Activated CD8-positive, alpha-beta memory T cell treated with anti-CD3 and anti-CD28 coated beads for 1 hour (primary cell): ENCODE results near the gene REEP1.
A peak's percentile ranks its signal among the peaks of the same experiment; 100 is the strongest.

Source experiments
- DNase-seq, 2 donors: peaks; one replicate each; pipeline ENCODE4 v3.0.0-alpha.2; 2020; ENCODE audit warnings: low read depth in 1 of 2; ENCODE audit errors: extremely low read depth in 1 of 2

The REEP1 gene

DNA sequence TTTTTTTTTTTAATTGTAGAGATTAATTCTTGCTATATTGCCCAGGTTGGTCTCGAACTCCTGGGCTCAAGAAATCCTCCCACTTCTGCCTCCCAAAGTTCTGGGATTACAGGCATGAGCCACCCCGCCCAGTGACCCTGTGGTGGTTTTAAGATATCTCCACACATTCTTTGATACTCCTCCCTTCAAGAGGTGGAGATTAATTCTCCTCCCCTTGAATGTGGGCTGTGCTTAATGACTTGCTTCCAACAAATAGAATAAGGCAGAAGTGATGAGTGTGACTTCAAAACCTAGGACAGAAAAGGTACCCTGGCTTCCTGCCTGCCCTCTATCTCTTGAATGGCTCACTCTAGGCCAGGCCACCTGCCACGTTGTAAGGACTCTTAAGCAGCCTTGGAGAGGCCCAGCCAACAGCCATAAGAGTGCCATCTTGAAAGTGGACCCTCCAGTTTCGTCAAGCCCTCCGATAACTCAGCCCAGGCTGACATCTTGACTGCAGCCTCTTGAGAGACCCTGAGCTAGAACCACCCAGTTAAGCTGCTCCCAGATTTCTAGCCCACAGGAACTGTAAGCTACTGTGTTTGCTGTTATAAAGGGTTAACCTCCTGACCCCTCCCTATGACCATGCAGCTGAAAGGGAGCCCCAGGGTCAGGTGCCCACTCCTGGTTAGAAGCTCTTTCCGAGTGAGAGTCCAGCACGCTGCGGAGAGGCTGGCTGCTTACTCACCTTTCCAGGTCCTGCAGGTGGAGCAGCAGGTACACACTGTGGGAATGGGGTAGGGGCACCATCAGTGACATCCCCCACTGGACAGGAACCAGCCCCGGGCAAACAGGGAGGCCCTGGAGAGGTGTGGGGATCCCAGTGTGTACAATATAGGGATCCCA, 110.5 kb downstream of the REEP1 start:
- DNase-seq: no peak

DNA sequence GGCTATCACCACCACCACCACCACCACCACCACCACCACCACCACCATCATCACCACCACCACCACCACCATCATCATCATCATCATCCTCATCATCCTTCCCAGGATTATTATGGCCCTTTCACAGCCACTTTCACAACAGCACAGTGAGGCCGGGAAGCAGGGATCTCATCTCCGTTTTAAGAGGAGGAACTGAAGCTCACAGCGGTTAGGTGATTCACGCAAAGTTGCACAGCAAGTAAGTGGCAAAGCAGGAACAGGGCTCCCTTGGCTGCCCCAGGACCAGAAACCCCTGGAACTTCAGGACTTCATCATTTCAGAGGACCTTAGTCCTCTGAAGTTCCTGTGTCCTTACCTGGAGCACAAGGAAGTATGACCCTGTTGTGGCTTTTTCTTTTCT, 111.4 kb downstream of the REEP1 start:
- DNase-seq: no peak

DNA sequence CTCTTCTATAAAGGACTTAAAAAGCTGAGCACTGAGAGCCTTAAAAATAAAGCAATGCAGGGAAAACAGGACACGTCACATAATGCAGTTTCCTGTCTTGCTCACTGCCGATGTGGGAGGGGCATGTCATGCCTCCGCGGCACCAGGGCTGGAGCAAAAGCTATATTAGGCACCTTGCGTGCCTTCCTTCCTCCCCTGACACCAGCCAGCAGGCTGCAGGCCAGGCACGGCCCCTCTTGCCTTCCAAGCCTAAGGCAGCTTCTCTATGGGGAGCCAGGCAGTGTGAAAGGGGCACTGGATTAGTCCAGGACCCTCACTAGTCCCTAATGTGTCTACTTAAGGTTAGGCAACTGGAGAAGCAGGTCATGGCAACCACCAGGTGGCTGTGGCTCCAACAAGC, 111.8 kb downstream of the REEP1 start:
- DNase-seq: no peak

DNA sequence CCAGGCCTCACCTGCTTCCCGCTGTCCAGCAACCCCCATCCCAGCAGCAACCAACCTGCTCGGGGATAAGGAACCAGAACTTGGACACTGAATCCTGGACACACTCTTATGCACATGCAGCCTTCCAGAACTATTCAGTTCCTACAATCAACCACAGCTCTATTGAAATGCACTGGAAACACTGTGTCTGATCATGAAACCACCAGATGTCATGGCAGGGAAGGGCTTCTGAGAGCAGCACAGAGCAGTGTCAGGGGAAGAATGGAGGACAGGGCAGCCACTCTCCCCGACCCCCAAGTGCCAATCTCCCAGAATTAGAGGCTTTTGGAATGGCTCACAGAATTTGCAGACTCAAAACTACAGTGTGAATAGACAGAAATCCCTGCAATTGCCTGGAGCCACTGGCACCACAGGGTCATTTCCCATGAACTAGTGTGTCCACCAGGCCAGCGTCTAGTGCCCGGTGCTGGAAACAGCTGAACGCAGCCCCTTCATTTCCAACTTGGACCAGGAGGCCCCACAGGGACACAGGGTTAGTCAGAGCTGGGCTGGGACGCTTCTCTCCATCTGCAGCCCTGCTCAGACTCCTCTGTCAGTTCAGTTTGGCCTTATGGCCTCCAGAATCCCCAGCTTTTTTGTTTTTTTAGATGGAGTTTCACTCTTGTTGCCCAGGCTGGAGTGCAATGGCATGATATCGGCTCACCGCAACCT, 112.6 kb downstream of the REEP1 start:
- no peak for DNase-seq

DNA sequence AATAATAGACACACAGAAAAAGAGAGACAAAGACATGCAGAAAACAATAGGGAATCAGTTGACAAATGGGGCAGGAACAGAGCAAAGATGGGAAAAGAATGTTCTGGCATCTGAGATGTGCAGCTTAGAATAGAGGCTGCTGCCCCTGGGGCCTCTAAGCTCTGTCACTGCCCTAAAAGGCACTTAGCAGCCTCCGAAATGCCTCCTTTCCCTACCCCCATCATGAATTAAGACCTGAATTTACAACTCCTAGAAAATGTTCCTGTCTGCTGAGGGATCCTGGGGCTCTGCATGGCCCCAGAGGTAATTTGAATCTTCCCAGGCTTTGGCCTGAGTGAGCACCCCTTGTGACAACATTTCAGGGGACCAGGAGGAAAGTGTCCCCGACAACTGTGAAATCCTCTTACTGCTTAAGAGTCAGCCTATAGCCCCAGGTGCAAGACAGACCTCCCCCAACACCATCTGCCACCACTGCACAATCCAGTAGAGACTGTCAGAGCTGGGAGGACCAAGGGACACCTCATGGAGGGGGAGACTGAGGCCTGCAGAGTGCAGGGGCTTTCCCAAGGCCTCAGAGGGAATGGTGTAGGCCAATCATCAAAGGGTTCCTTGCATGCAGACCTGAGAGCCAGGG, 113.4 kb downstream of the REEP1 start:
- DNase-seq: no peak

DNA sequence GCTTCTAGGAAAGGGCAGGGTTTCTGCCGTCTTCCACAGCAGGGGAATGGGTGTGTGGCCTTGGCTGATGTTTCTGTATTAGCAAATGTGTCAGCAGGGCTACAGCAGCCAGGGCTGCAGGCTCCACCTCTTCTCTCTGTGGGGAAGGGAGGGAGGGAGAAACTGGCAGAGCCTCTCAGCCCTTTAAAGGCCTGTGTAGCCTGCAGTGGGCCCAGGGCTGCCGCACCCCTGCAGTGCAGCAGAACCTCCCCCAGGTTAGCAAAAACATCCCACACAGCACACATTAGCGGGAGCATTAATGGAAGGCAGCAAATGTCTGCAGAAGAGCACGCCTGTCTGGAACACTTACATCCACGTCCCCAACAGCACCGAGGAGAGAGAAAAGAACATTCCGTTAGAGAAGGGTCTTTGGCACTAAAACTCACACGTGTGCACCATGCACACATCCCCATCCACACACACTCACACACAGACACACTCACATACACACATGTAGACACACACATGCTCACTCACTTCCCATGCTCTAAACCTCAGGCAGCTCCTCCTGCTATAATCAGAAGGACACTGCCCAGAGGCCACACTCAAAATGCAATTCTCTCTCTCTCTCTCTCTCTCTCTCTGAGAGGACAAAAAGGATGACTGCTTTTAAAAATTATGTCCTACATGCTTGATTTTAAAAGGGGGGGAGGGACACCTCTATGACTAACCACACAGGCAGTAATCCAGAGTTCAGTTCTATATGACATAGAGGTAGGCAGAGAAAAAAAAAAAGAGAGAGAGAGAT, 114.1 kb downstream of the REEP1 start:
- DNase-seq: no peak

DNA sequence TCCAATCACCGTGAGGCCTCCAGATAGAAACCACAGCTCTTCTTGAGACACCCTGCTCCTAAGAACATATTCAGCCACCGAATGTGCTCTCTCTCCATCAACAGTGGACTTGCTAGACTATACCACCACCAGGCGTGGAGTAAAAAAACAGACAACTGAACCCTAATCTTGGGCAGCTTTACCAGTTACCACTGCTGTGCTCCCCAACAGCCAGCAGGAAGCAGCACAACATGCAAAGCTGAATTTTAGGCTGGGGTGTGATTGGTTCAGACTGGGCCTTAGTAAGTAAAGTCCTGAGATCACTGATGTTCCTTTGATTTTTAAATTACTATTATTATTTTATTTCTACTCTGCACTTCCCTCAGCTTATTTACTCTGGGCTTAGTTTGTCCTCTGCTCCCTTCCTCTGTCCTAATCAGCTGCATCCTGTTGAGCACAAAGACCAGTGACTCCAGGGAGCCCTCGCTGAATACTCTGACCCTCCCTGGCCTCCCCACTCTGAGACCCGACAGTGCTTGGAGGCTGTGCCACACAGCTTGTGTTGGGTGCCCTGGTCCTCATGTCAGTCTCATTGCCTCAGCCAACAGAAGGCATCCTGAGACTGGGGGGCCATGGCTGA, 116.3 kb downstream of the REEP1 start:
- DNase-seq: peak in 1 of 2 donors; percentile 27

DNA sequence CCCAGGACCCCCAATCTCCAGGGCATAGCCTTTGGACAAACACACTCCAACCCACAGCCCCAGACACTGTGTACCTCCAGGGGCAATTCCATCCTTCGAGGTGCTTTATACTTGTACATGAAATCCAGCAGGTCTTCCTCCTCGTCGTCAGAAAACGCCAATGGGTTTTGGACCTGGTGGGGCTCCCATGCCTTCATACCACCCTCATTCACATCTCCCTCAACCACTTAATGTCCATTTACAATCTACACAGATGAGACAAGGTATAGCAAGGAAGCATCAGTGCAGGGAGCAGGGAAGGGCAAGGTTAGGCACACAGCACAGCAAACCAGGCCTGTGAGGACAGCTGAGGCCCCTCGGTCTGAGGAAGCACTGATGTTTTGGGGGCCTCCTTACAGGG, 117.5 kb downstream of the REEP1 start:
- DNase-seq: no peak

DNA sequence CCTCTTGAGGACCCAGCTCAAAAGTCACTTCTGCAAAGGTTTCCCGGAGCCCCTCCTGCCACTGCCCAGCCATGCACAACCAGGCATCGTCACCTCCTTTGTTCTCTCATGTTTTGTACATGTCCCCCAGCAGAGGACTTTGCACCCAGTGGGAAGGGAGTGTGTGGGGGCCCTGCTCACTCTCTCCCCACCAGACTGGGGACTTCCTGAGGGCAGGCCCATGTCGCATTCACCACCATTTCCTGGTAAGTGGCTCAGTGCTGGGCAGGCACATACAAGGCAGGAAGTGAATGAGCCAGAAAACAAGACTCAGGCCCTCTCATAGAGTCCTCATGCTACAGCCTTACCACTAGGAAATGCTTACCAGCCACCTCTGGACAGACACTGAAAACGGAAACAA, 119.3 kb downstream of the REEP1 start:
- DNase-seq: no peak

DNA sequence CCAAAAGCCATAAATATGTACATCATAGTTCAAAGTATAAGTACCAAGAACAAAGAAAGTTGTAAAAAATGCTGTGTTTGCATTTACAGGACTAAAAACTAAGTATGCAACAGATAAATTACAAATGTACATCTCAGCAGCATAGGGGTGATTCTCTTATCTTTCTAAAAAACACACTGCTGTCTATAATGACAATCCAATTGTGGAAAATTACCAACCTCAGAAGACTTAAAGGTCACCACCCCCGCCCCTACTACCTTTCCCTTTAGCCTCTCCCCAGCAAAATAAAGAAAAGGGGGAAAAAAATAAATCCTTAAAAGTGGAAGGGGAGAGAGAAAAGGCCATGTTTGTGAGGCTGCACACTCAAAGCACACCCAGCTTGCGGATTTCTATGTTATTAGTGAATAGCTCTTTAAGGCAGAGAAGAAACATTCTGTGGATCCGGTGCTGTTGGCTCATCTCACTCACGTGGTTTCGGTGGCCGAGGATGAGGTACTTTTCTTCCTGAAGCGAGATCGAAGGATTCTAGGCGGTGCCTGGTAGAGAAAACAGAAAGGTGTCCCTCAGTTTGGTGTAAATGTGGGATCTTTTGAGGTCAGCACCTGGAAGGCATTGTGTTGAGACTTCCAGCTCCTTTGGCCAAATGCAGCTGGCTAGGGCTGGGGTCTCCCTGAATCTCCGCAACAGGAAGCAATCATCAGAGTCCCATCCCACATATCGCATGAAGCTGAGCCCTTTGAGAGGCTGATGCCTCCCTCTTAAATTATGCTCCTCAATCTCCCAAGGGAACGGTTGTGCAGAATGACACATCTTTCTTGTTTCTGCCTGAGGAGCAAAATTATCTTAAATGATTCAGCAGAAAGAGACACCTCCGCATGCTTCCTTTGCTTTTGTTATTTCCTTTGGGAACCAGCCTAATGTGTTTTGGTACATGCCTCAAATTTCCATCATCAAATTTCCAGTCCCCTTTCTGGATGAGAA, 120.6 kb downstream of the REEP1 start:
- no peak for DNase-seq

DNA sequence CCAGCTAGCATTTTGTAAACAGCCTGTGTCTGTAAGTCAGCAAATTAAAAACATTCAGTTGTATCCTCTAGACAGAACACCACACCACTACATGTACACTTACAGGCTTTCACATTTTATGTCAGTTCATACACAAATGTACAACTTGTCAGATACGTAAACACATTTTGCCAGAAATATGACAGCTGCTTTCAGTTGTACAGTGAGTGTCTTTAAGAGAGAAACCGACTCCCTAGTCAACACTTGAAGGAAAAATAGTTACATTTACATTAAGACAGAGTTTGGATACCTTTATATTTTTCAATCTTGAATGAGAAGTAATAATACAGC, 123.0 kb downstream of the REEP1 start:
- DNase-seq: no peak

DNA sequence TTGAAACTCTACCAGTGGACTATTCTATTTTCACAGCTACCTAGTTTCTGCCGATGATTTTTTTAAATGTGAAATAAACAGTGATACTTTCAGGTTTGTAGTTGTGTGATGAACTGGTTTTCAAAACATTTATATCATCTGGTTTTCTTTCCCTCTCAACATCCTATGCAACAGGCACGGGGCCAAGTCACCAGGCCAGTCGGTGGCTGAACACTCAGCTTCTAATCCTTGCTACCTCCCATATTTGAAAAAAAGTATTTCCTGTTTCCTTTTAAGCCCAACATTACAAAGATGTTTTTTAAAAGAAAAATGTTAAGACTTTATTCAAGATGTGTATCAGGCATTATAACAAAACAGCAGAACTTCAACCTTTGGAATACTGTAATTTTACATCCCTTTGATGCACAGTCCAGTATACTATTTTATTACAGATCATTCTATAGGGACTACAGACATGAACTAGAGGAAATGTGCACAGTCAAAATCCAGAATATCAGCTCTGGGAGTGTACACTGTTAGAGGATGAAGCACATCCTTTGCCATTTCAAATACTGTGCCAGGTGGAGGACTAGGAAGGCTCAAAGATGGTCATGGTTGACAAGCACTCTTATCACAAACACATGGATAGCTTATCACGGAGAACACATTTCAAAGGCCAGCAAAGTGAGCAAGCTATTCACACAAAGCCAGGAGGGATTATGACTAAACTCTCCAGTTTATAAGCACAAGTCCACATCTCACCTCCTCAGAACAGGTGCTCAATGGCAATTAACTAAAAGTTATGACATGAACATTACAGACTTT, 123.5 kb downstream of the REEP1 start:
- no peak for DNase-seq

DNA sequence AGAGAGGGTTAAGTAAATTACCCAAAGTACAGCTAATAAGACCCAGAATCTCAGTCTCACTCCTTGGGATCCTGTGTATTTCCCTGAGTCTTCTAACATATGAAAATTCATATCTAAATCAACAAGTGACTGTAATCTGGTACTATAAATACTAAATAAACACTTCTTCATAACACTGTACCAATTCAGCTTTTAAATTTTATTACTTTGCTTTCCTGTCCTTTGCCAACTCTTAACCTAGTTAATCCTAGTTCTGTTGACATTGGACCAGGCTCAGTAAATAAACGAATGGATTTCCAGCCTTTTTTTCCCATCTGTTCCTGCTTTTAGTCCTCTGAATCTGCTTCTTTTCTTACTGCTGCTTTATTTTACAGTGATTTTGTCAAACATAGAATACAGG, 124.4 kb downstream of the REEP1 start:
- DNase-seq: no peak

DNA sequence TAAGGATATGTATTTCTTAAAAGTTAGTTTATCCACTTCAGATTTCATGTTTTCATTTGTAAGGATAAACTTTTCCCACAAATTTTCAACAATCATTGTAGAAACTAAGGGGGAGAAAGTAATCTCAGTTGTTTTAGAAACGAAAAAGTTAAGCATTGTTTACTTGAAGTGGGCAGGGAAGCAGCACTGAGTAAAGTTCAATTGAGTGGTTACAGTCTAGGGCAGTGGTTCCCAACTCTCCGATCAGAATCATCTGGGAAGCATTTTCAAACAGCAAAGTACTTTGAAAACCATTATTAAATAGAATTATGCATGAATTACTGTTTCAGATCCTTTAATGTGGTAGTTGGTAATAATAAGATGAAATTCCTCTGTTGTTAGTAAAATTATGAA, 125.6 kb downstream of the REEP1 start:
- DNase-seq: no peak

DNA sequence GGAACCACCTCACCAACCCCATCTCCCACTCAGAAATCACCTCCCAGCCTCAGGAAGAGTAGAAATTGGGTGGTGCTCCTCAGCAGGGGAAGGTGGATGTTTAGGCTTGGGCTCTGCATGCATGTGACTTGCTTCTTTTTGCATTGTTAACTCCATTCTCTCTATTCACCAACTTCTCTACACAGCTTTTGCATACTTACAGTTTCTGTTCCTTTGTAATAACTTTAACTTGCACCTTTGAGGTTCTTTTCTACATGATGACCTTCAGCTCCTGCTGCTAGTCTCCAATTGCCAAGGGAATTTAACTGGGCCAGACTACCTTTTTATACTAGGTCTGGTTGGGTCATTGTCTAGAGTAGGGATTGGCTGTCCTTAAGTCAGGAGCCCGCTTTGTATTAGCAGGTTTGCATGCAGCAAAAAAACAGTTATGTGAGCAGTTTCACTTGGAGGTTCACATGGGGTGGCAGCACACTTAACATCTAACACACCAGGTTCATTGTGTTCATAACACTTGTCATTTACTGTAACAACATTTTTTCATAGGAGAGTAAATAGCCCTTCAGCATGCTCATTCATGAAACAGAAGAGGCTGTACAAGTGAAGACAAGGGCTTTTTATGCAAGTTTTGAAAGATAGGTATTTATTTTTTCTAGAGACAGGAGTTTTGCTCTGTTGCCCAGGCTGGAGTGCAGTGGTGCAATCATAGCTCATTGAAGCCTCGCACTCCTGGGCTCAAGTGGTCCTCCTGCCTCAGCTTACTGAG, 126.2 kb downstream of the REEP1 start:
- DNase-seq: no peak

DNA sequence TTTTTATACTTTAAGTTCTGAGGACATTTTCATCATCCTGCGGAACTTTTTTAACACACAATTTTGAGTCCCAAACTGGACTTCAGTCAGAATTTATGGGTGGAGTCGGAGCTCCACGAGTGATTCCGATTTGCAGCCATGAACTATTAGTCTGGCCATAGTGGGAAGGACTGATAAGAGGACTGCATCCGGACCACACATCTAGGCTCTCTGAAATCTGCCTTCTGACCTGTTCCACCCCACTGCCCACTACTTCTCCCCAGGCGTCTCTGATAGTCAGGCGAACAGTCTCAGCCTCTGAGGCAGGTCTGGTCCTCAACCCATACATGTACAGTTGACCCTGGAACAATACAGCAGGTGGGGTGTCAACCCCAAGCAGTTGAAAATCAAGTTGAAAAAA, 133.0 kb downstream of the REEP1 start:
- DNase-seq: no peak

DNA sequence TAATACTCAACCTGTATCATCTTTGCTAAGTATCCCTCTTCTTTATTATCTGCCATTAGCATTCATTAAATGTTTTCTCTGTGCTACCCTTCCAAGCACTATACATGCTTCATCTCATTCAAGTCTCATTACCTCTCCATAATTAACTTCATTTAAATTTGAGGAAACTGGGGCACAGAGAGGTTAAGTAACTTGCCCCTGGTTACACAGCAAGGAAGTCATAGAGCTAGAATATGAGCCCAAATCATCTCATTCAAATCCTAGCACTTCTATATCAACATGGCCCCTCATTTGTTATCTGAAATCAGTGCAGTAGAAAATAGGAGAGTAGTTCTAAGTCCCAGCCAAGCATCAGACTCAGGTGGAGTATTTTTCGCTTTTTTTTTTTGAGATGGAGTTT, 133.8 kb downstream of the REEP1 start:
- DNase-seq: no peak

DNA sequence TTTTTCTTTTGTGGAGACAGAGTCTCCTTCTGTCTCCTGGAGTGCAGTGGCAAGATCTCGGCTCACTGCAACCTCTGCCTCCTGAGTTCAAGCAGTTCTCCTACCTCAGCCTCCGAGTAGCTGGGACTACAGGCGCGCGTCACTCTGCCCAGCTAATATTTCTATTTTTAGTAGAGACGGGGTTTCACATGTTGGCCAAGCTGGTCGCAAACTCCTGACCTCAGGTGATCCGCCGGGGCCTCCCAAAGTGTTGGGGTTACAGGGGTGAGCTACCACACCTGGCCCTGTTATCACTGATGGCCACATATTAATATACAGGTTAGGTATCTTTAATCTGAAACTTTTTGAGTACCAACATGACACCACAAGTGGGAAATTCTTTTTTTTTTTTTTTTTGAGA, 134.7 kb downstream of the REEP1 start:
- no peak for DNase-seq
